WTC11 (cell line): ENCODE measurements around the gene MIPEP. TPM values are rescaled to one million over a fixed set of nuclear protein-coding genes. Genes with fewer than 3 reads are reported as not detected.
A peak's percentile ranks its signal among the peaks of the same experiment; 100 is the strongest.
"Not testable (repeated sequence)": the region's sequence is repeated elsewhere in the genome, so short reads cannot be mapped to it uniquely, and the experiment has no call there.

Experiments used
- ATAC-seq: fragments of 200-7000 bp; cut with Tn5 transposase; 2 replicates; pipeline ENCODE4 v1.10.0; 2021; ENCODE audit warnings: mild to moderate bottlenecking, moderate library complexity
- CTCF ChIA-PET: fragments of 300-600 bp; sonication (Branson Sonifier 250); formaldehyde crosslinking; loops from one replicate; lab custom pipeline; 2021; ENCODE audit warnings: antibody characterized with exemption; lab: Charles Lee
- POLR2A ChIA-PET: fragments of 350-600 bp; sonication (Branson Sonifier 250); formaldehyde crosslinking; loops from one replicate; lab custom pipeline; 2021; ENCODE audit warnings: antibody characterized with exemption; lab: Charles Lee
- DNase-seq: peaks from one replicate; pipeline ENCODE4 v3.0.0; 2021; ENCODE audit warnings: low spot score
- H3K27ac Mint-ChIP-seq: 2 replicates; pipeline ENCODE4 v1.8.0; 2021; ENCODE audit warnings: mixed read lengths
- H3K27me3 Mint-ChIP-seq: 2 replicates; pipeline ENCODE4 v1.8.0; 2021; ENCODE audit warnings: low read depth, mild to moderate bottlenecking, moderate library complexity, mixed read lengths
- H3K36me3 Mint-ChIP-seq: 2 replicates; pipeline ENCODE4 v1.8.0; 2021; ENCODE audit warnings: mixed read lengths
- H3K4me1 Mint-ChIP-seq: 2 replicates; pipeline ENCODE4 v1.8.0; 2022; ENCODE audit warnings: mixed read lengths
- H3K4me3 Mint-ChIP-seq: 2 replicates; pipeline ENCODE4 v1.8.0; 2021; ENCODE audit warnings: mild to moderate bottlenecking, moderate library complexity, mixed read lengths
- H3K9me3 Mint-ChIP-seq: 2 replicates; pipeline ENCODE4 v1.8.0; 2021; ENCODE audit warnings: mixed read lengths
- ATF1 ChIP-seq: sonication (generic); formaldehyde crosslinking; IDR thresholded peaks from 2 replicates; pipeline ENCODE4 v1.8.1; 2023; ENCODE audit warnings: mild to moderate bottlenecking, moderate library complexity, missing genetic modification reagents
- ATF2 ChIP-seq: sonication (generic); formaldehyde crosslinking; IDR thresholded peaks from 2 replicates; pipeline ENCODE4 v1.8.1; 2022; ENCODE audit warnings: low read depth, missing genetic modification reagents, borderline replicate concordance
- CREM ChIP-seq: sonication (generic); formaldehyde crosslinking; IDR thresholded peaks from 2 replicates; pipeline ENCODE4 v1.8.1; 2022; ENCODE audit warnings: mild to moderate bottlenecking, missing genetic modification reagents, moderate library complexity
- EMX1 ChIP-seq: fragments of 250-450 bp; sonication (Bioruptor Pico); IDR thresholded peaks from 2 replicates; pipeline ENCODE4 v1.8.0; 2021; ENCODE audit warnings: mild to moderate bottlenecking
- FOXJ3 ChIP-seq: sonication (generic); formaldehyde crosslinking; IDR thresholded peaks from 2 replicates; pipeline ENCODE4 v1.9.0; 2021; ENCODE audit warnings: missing genetic modification reagents, mild to moderate bottlenecking, borderline replicate concordance
- HMGA2 ChIP-seq: fragments of 250-450 bp; sonication (Bioruptor Pico); IDR thresholded peaks from 2 replicates; pipeline ENCODE4 v1.4.0; 2021; ENCODE audit warnings: mild to moderate bottlenecking, moderate library complexity
- OVOL2 ChIP-seq: fragments of 250-450 bp; sonication (Bioruptor Pico); IDR thresholded peaks from 2 replicates; pipeline ENCODE4 v1.9.0; 2021; ENCODE audit warnings: mild to moderate bottlenecking, borderline replicate concordance
- TEAD1 ChIP-seq: sonication (generic); formaldehyde crosslinking; IDR thresholded peaks from 2 replicates; pipeline ENCODE4 v1.8.0; 2022; ENCODE audit warnings: mild to moderate bottlenecking, missing genetic modification reagents
- ZBTB43 ChIP-seq: sonication (generic); formaldehyde crosslinking; IDR thresholded peaks from 2 replicates; pipeline ENCODE4 v1.8.1; 2023; ENCODE audit warnings: mild to moderate bottlenecking, missing genetic modification reagents
- ZNF423 ChIP-seq: fragments of 250-450 bp; sonication (Bioruptor Pico); IDR thresholded peaks from 2 replicates; pipeline ENCODE4 v2.1.2; 2022; ENCODE audit warnings: mild to moderate bottlenecking, moderate library complexity
- total RNA-seq: library from RNA; stranded (reverse); gene quantifications from 3 replicates; pipeline ENCODE4 v1.2.3, GENCODE V29; 2021
- TF ChIP-seq, protein P1 (sequence below): sonication (generic); formaldehyde crosslinking; IDR thresholded peaks from 2 replicates; pipeline ENCODE4 v1.8.1; 2022; ENCODE audit warnings: low read depth, mild to moderate bottlenecking, moderate library complexity, missing genetic modification reagents, borderline replicate concordance
- TF ChIP-seq, protein P2 (sequence below): fragments of 250-450 bp; sonication (Bioruptor Pico); conservative IDR thresholded peaks from 2 replicates; pipeline ENCODE4 v1.9.0; 2021; ENCODE audit warnings: mild to moderate bottlenecking
- TF ChIP-seq, protein P3 (sequence below): sonication (generic); formaldehyde crosslinking; IDR thresholded peaks from 2 replicates; pipeline ENCODE4 v1.8.1; 2023; ENCODE audit warnings: mild to moderate bottlenecking, missing genetic modification reagents, moderate library complexity

MIPEP gene
- total RNA-seq, 1 experiment from 2014 or later, result 30.5 TPM

DNA sequence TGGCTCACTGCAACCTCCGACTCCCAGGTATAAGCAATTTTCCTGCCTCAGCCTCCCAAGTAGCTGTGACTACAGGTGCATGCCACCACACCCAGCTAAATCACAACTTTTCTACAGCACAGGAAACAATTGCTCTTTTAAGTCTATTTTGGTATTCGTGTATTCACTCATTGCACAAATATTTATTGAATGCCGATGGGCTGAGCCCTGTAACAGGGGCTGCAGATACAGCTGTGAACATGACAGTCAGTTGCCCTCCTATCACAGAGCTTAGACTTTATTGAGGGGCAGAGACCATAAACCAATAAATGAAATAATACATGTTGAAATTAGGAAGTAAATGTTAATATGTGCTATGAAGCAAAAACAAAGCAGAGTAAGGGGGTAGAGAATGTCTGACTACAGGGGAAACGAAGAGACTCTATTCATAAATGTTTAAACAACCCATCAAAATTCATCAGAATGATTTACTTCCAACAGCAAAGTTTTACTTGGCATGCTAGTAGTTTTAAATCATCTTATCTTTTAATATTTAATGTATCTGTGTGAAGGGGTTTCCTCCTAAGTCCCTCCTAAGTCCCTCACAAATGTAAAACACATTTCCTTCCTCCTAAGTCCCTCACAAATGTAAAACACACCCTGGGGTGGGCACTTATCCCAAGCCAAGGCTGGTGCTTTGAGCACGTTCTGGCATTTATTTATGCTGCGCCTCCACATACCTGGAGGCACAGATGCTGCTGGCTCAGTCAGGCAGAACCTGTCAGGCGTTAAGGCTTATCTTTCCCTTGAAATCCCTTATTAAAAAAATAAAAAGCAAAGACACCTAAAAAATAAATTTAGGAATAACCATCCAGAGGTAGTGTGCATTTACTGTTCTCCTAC is 140.8 kb downstream of the MIPEP start:
- Mint-ChIP-seq H3K27ac (peak overlapping the region; percentile 72), H3K4me3 (no peak overlapping the region), H3K9me3 (peaks cover 3% of the 10 kb centered on the region; the same call in 1 of the 2 replicates), H3K27me3 (no peaks in the 10 kb centered on the region), H3K4me1 (peaks cover 43% of the 10 kb centered on the region), H3K36me3 (peaks cover 6% of the 10 kb centered on the region; the same call in 1 of the 2 replicates)
- TF ChIP-seq ZNF423 (0 out of 2 replicates have a peak, but pooled peaks have one; percentile 30), OVOL2 (CRISPR knock-in tag) (no peak), TEAD1 (CRISPR knock-in tag) (peak; percentile 25; the same call in 1 of the 2 replicates)
- DNase-seq, result peak; percentile 26
- ChIA-PET CTCF (no interaction called here), POLR2A (no interaction called here)
- ATAC-seq, result peak; percentile 93

- H3K4me1 Mint-ChIP-seq, result peaks cover 34% of the 10 kb centered on the region
- H3K36me3 Mint-ChIP-seq, DNase-seq, ATAC-seq, H3K27me3 Mint-ChIP-seq, H3K4me3 Mint-ChIP-seq, CTCF ChIA-PET, H3K27ac Mint-ChIP-seq, H3K9me3 Mint-ChIP-seq, POLR2A ChIA-PET: not testable (repeated sequence)
Measured at GRCh38 chr13:23746141-23746540, 143.1 kb downstream of the MIPEP start.

- Mint-ChIP-seq H3K4me3 (no peak overlapping the region), H3K27ac (no peak overlapping the region), H3K36me3 (0 out of 2 replicates have a peak, but pooled peaks cover 3% of the 10 kb centered on the region), H3K27me3 (no peaks in the 10 kb centered on the region), H3K9me3 (peaks cover 3% of the 10 kb centered on the region; the same call in 1 of the 2 replicates), H3K4me1 (peaks cover 20% of the 10 kb centered on the region)
- ChIA-PET CTCF (interaction anchor here (0.6 to 3.4 kb wide), 3 partner anchors 13 to 114 kb away, joined by 3 to 13 read pairs (median 4); no protein-coding TSS in a partner anchor), POLR2A (no interaction called here)
- DNase-seq (no peak), ATAC-seq (no peak)
- TF ChIP-seq FOXJ3 (CRISPR knock-in tag) (no peak), EMX1 (no peak), HMGA2 (CRISPR knock-in tag) (no peak), ZBTB43 (CRISPR knock-in tag) (no peak), ATF1 (no peak), ATF2 (no peak), CREM (CRISPR knock-in tag) (no peak)
- TF ChIP-seq, protein P1, sequence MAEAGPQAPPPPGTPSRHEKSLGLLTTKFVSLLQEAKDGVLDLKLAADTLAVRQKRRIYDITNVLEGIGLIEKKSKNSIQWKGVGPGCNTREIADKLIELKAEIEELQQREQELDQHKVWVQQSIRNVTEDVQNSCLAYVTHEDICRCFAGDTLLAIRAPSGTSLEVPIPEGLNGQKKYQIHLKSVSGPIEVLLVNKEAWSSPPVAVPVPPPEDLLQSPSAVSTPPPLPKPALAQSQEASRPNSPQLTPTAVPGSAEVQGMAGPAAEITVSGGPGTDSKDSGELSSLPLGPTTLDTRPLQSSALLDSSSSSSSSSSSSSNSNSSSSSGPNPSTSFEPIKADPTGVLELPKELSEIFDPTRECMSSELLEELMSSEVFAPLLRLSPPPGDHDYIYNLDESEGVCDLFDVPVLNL (CRISPR knock-in tag), result no peak
- TF ChIP-seq, protein P2, sequence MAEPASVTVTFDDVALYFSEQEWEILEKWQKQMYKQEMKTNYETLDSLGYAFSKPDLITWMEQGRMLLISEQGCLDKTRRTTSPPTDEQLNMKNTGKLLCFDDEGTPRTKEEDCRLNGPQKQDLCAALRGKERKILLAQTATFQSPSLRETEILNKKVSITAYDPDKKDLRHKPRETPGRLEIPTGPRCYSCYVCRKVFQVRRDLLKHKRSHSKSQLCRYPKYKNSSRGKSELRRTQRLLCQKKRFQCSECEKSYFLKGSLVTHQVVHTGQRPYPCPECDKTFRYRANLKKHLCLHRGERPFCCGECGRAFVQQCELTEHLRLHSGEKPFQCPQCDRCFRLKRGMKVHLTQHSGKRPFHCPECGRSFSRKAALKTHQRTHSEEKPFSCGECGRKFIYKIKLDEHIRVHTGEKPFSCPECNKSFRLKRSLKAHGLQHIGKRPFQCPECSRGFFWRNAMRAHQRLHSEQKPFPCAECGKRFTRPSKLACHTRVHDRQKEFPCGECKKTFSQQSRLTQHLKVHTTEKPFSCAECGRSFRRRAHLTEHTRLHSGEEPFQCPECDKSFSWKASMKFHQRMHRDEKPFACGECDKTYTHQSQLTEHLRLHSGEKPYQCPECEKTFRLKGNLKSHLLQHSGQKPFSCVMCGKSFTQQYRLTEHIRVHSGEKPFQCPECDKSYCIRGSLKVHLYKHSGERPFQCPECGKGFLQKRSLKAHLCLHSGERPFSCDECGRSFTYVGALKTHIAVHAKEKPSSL, result no peak
- TF ChIP-seq, protein P3, sequence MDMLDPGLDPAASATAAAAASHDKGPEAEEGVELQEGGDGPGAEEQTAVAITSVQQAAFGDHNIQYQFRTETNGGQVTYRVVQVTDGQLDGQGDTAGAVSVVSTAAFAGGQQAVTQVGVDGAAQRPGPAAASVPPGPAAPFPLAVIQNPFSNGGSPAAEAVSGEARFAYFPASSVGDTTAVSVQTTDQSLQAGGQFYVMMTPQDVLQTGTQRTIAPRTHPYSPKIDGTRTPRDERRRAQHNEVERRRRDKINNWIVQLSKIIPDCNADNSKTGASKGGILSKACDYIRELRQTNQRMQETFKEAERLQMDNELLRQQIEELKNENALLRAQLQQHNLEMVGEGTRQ (CRISPR knock-in tag), result no peak
Measured at GRCh38 chr13:23744315-23744714, 144.9 kb downstream of the MIPEP start.
